H9 (cell line): Measurements from ENCODE around the gene SLC9A7. TPM values are rescaled to one million over a fixed set of nuclear protein-coding genes. Genes with fewer than 3 reads are reported as not detected.

Experiments used
- DNase-seq: peaks from one replicate; pipeline ENCODE4 v3.0.0-alpha.2; 2017
- H2AFZ ChIP-seq: one replicate; pipeline ENCODE4 v1.6.1; 2013; ENCODE audit warnings: mild to moderate bottlenecking, low read length, control low read depth, moderate library complexity
- H2AK5ac ChIP-seq: 2 replicates; pipeline ENCODE4 v1.6.1; 2013; ENCODE audit warnings: low read length, control low read depth, mixed read lengths; ENCODE audit not compliant: insufficient read length
- H2BK120ac ChIP-seq: one replicate; pipeline ENCODE4 v1.6.1; 2013; ENCODE audit warnings: low read depth, mild to moderate bottlenecking, low read length, control low read depth, inconsistent platforms; ENCODE audit not compliant: poor library complexity, severe bottlenecking
- H2BK12ac ChIP-seq: 2 replicates; pipeline ENCODE4 v1.6.1; 2013; ENCODE audit warnings: low read length, control low read depth, mixed read lengths, low read depth; ENCODE audit not compliant: insufficient read length
- H2BK15ac ChIP-seq: 2 replicates; pipeline ENCODE4 v1.6.1; 2013; ENCODE audit warnings: low read depth, low read length, control low read depth
- H2BK20ac ChIP-seq: one replicate; pipeline ENCODE4 v1.6.1; 2013; ENCODE audit warnings: low read depth, mild to moderate bottlenecking, low read length, control low read depth, inconsistent platforms; ENCODE audit not compliant: poor library complexity, severe bottlenecking
- H2BK5ac ChIP-seq: 2 replicates; pipeline ENCODE4 v1.6.1; 2013; ENCODE audit warnings: low read length, control low read depth, mixed read lengths; ENCODE audit not compliant: insufficient read length
- H3K14ac ChIP-seq: 2 replicates; pipeline ENCODE4 v1.6.1; 2013; ENCODE audit warnings: low read length, control low read depth; ENCODE audit not compliant: insufficient read depth
- H3K18ac ChIP-seq: 2 replicates; pipeline ENCODE4 v1.6.1; 2013; ENCODE audit warnings: low read depth, mild to moderate bottlenecking, mixed read lengths, low read length, control low read depth; ENCODE audit not compliant: insufficient read length
- H3K23ac ChIP-seq: 2 replicates; pipeline ENCODE4 v1.6.1; 2013; ENCODE audit warnings: low read length, control low read depth, mixed read lengths, low read depth; ENCODE audit not compliant: insufficient read length
- H3K23me2 ChIP-seq: 2 replicates; pipeline ENCODE4 v1.6.1; 2013; ENCODE audit warnings: low read depth, mild to moderate bottlenecking, mixed read lengths, low read length, control low read depth; ENCODE audit not compliant: insufficient read length, poor library complexity, severe bottlenecking
- H3K27ac ChIP-seq: 2 replicates; pipeline ENCODE4 v1.5.1; 2013; ENCODE audit warnings: low read length, control low read depth, mixed read lengths, low read depth; ENCODE audit not compliant: insufficient read length
- H3K27me3 ChIP-seq: 2 replicates; pipeline ENCODE4 v1.6.1; 2013; ENCODE audit warnings: low read length, control low read depth, inconsistent platforms; ENCODE audit not compliant: insufficient read depth
- H3K4ac ChIP-seq: 2 replicates; pipeline ENCODE4 v1.6.1; 2013; ENCODE audit warnings: low read depth, mild to moderate bottlenecking, control low read depth, inconsistent platforms, low read length, moderate library complexity
- H3K4me1 ChIP-seq: 2 replicates; pipeline ENCODE4 v1.6.1; 2013; ENCODE audit warnings: low read length, control low read depth, inconsistent platforms; ENCODE audit not compliant: insufficient read depth
- H3K4me2 ChIP-seq: 2 replicates; pipeline ENCODE4 v1.6.1; 2013; ENCODE audit warnings: low read length, control low read depth, mixed read lengths; ENCODE audit not compliant: insufficient read length, insufficient read depth
- H3K56ac ChIP-seq: 2 replicates; pipeline ENCODE4 v1.6.1; 2013; ENCODE audit warnings: low read depth, mild to moderate bottlenecking, mixed read lengths, low read length, control low read depth; ENCODE audit not compliant: insufficient read length
- H3K79me1 ChIP-seq: 2 replicates; pipeline ENCODE4 v1.6.1; 2013; ENCODE audit warnings: low read depth, mild to moderate bottlenecking, moderate library complexity, low read length, control low read depth, inconsistent platforms; ENCODE audit not compliant: insufficient read depth, poor library complexity, severe bottlenecking
- H3K79me2 ChIP-seq: 2 replicates; pipeline ENCODE4 v1.6.1; 2013; ENCODE audit warnings: low read length, control low read depth, inconsistent platforms; ENCODE audit not compliant: insufficient read depth
- H3K9ac ChIP-seq: 2 replicates; pipeline ENCODE4 v1.6.1; 2013; ENCODE audit warnings: low read length, control low read depth, mixed read lengths; ENCODE audit not compliant: insufficient read length; ENCODE audit errors: extremely low read depth
- H3K9me3 ChIP-seq: one replicate; pipeline ENCODE4 v1.6.1; 2013; ENCODE audit warnings: low read depth, low read length, inconsistent platforms; ENCODE audit not compliant: control insufficient read depth
- H3T11ph ChIP-seq: one replicate; pipeline ENCODE4 v1.6.1; 2013; ENCODE audit warnings: mild to moderate bottlenecking, low read length, control low read depth, inconsistent platforms
- H4K20me1 ChIP-seq: one replicate; pipeline ENCODE4 v1.6.1; 2013; ENCODE audit not compliant: control insufficient read depth, insufficient read length, insufficient read depth
- H4K5ac ChIP-seq: 2 replicates; pipeline ENCODE4 v1.6.1; 2013; ENCODE audit warnings: low read depth, mild to moderate bottlenecking, mixed read lengths, low read length, control low read depth; ENCODE audit not compliant: insufficient read length
- H4K8ac ChIP-seq: replicated peaks from 2 replicates; pipeline ENCODE4 v1.6.1; 2013; ENCODE audit warnings: low read length, control low read depth, mixed read lengths, low read depth; ENCODE audit not compliant: insufficient read length
- H4K91ac ChIP-seq: 2 replicates; pipeline ENCODE4 v1.6.1; 2013; ENCODE audit warnings: low read depth, mild to moderate bottlenecking, moderate library complexity, mixed read lengths, low read length, control low read depth; ENCODE audit not compliant: insufficient read length
- H3K27ac Mint-ChIP-seq, 3 experiments: 2 replicates in 2 of 3; 3 replicates in 1 of 3; pipeline ENCODE4 v1.8.0; 2020 to 2021; ENCODE audit warnings: mixed read lengths in 3 of 3, mild to moderate bottlenecking in 1 of 3, moderate library complexity in 1 of 3
- H3K27me3 Mint-ChIP-seq: 2 replicates; pipeline ENCODE4 v1.8.0; 2021; ENCODE audit warnings: low read depth, mild to moderate bottlenecking, moderate library complexity, mixed read lengths
- H3K36me3 Mint-ChIP-seq, 3 experiments: 2 replicates in 2 of 3; 3 replicates in 1 of 3; pipeline ENCODE4 v1.8.0; 2020 to 2021; ENCODE audit warnings: low read depth in 3 of 3, mixed read lengths in 3 of 3; ENCODE audit not compliant: insufficient read depth in 1 of 3
- H3K4me1 Mint-ChIP-seq, 2 experiments: 2 replicates each; pipeline ENCODE4 v1.8.0; 2020; ENCODE audit warnings: mixed read lengths in 2 of 2
- H3K4me3 Mint-ChIP-seq, 2 experiments: 2 replicates in 1 of 2; 3 replicates in 1 of 2; pipeline ENCODE4 v1.8.0; 2020 to 2021; ENCODE audit warnings: mild to moderate bottlenecking in 2 of 2, mixed read lengths in 2 of 2, moderate library complexity in 1 of 2
- H3K9me3 Mint-ChIP-seq, 2 experiments: 2 replicates in 1 of 2; 3 replicates in 1 of 2; pipeline ENCODE4 v1.8.0; 2020; ENCODE audit warnings: mild to moderate bottlenecking in 2 of 2, mixed read lengths in 2 of 2, moderate library complexity in 1 of 2
- CTCF ChIP-seq: fragments of 200-600 bp; sonication (generic); conservative IDR thresholded peaks from 3 replicates; pipeline ENCODE4 v1.8.0; 2021; ENCODE audit warnings: antibody characterized with exemption, mild to moderate bottlenecking
- WGBS: extraction: QIAGEN DNeasy Blood & Tissue Kit; methylation state at CpG from one replicate; pipeline ENCODE4 v1.1.7; 2013; ENCODE audit warnings: missing lambda C conversion rate, low lambda C conversion rate, mixed read lengths; ENCODE audit not compliant: insufficient read length; ENCODE audit errors: extremely low coverage; 5-methylcytosine and 5-hydroxymethylcytosine counted together
- total RNA-seq: library from RNA; stranded (reverse); gene quantifications from 2 replicates; pipeline ENCODE4 v1.2.1, GENCODE V29; 2021

The SLC9A7 gene
- total RNA-seq, 1 experiment from 2014 or later, result 5.9 TPM

GRCh38 chrX:46649421-46650260 lies 109.3 kb downstream of the SLC9A7 start:
- Histone ChIP-seq H3K18ac (peak overlapping the region; percentile 60), H3K23ac (no peak overlapping the region), H3K9ac (no peak overlapping the region), H2BK20ac (no peak overlapping the region), H2BK120ac (no peak overlapping the region), H3K27ac (peak overlapping the region; percentile 100), H3K23me2 (no peaks in the 10 kb centered on the region), H3K4me1 (peaks cover 5% of the 10 kb centered on the region; the same call in 1 of the 2 replicates), H4K5ac (no peak overlapping the region), H3K27me3 (no peaks in the 10 kb centered on the region), H3T11ph (no peak overlapping the region), H4K91ac (no peak overlapping the region), H2AFZ (no peak overlapping the region), H2BK5ac (peak overlapping the region; percentile 60), H3K4me2 (peak overlapping the region; percentile 34), H3K14ac (no peak overlapping the region), H3K56ac (no peak overlapping the region), H3K79me2 (no peaks in the 10 kb centered on the region), H3K79me1 (no peaks in the 10 kb centered on the region), H3K4ac (no peak overlapping the region), H2BK15ac (no peak overlapping the region), H2BK12ac (no peak overlapping the region), H3K9me3 (peaks cover 14% of the 10 kb centered on the region), H2AK5ac (no peak overlapping the region), H4K8ac (no peak overlapping the region), H4K20me1 (no peaks in the 10 kb centered on the region)
- peak; percentile 69 for DNase-seq
- Mint-ChIP-seq H3K27me3 (no peaks in the 10 kb centered on the region), H3K9me3 (peaks cover 73 to 77% of the 10 kb centered on the region in 2 experiments), H3K36me3 (peaks cover 20 to 36% (median 29%) of the 10 kb centered on the region in 3 experiments), H3K4me3 (peak overlapping the region in 1 of 2 experiments; percentile 64; a peak in 2 of 5 replicates), H3K27ac (peak overlapping the region; percentile 52 to 100 (median 89)), H3K4me1 (peaks cover 43 to 44% of the 10 kb centered on the region in 2 experiments)
- no CpG with 5 or more reads among the region's 7 CpGs for WGBS
- TF ChIP-seq CTCF, result no peak
